OCI-M1 (cell line): Measurements from ENCODE around the gene ENPEP.

Experiments used
- DNase-seq: peaks from one replicate; lab custom pipeline; 2025; lab: John Stamatoyannopoulos, UW

Gene ENPEP

DNA sequence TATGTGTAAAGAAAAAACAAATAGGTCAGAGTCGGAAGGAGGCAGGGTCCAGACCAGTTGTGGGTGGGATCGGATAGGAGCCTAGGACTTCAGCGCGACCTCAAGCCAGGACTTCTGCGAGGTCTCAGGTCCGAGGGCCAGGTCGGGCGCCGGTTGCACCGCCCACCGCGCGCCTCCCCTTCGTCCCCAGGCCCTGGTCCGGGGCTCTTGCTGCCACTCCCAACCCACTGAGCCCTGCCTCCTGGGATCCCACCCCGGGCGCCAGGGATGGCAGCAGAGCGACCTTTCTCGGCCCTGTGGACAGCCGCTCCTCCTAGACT lies 134.6 kb downstream of the ENPEP start:
- DNase-seq: no peak

DNA sequence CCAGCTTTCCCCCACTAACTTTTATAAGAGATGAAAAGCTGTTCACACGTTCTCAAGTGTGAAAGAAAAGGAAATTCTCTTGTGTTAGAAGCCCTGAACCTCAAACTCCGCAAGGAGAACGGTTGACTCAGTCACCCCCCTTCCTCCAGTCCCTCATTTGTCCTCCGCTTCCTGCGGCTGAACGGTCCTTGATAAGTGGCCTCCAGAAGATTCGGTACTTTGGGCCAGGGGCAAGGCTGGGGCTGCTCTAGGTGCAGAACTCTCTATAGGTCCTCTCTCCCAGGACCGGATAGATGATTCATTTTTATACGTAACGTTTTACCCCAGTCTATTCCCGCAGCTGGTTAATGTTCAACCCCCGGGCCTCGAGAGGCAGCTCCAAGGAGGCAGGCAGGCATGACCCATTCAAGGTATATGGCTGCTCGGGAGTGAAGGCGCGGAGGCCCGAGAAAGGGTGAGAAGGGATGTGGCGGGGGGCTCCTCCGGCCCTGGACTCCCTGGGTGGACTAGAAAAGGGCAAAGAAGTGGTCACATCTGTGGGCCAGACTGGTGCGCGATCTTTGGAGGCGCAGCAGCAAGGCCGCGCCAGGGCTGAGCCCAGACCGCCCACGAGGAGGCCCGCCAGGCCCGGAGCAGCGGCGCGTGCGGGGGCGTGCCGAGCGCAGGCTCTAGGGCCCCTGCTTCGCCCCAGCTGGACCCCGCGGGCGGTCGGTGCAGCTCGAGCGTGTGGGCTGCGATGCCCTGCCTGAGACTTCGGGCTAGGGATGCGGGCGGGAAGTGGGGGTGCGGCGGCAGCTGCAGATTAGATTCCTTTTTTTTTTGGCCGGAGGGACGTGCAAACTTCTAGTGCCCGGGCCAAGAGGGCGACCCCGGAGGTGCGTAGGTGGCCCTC lies 135.2 kb downstream of the ENPEP start:
- no peak for DNase-seq

- DNase-seq: no peak
Measured at GRCh38 chr4:110611968-110612447, 136.1 kb downstream of the ENPEP start.

DNA sequence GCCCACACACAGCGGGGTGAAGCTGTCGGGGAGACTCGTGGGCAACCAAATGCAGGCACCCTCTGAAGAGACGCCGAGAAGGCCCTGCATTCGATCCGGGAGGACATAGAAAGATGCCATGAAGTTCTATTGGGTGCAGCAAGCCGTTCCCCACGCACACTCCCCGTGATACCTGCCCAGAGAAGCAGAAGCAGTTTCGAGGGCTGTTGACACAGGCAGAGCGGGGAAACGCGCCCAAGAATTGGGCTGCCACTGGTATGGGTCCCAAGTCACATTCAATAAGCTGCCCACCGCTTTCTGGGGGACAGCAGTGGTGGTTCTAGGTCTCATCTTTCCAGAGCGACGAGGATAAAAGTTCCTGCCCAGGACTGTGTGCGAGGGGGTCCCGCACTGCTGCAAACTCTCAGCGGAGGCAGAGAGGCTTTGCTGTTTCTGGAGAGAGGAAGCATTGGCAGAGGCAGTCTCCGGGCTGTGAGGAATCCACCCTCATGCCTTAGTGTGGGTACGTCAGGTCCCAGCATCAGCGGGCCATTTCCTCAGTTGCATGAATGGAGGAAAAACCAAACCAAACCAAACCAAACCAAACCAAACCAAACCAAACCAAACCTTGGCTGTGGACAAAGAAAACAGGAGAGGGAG lies 136.8 kb downstream of the ENPEP start:
- DNase-seq: no peak

DNA sequence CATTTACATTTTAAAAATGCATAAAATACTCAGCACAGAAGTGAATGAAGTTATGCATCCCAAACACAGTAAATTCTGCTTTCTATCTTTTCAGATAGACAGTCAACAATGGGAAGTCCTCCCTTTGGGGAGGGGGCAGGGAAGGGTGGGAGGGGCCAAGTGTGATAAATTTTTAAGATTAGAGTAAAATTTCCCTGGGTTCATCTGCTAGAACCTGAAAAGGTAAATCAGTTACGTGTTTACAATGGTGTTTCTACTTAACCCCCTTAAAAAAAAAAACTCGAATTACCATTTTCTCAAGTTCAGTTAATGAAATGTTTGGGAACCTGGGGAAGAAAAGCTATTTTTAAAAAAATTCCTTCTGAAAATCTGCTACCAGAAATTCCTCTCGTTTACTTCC lies 137.8 kb downstream of the ENPEP start:
- DNase-seq: no peak

DNA sequence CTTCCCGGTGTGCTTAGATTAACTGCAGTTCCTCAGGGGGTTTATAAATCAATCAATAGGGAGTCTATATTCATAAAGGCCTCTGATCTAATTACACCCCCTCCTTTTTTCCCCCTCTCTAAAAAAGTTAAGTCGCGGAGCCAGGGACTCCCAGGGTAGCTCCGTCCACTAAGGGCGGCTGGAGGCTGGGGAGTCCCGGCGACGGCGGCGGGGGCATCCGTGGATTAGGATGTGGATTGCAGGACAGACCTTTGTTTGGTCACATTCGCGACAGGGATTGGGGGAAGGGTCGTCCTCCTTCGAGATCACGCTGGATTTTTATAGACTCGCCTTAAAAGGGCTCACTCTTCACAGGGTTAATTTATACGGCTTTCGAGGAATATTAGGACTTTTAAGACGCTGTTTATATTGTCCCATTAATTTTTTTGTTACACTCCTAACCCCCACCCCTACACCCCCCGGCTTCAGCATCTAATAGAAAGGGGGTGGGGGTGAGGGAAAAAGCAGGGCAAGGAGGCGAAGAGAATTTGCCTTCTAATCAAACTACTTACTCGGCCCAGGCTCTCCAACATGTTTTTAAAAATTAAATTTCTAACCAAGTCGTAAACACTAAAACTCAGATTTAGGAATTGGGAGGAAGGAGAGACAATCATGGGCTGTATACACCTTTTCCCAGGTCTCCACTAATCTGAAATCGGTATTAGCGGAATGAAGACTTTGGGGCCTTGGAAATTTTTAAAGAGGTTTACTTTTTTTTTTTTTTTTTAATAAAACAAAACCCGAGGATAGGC lies 138.4 kb downstream of the ENPEP start:
- no peak for DNase-seq
